ENCODE data around the gene ECHDC3. TPM values are rescaled to one million over a fixed set of nuclear protein-coding genes. Genes with fewer than 3 reads are reported as not detected.
A peak's percentile ranks its signal among the peaks of the same experiment; 100 is the strongest.

ECHDC3 gene
- total RNA-seq, 2 experiments from 2014 or later: 1.9 to 2.0 TPM

GRCh38 chr10:11755512-11756263 lies 13.5 kb downstream of the ECHDC3 start:
- DNase-seq: no peak
- Mint-ChIP-seq H3K27me3 (no peaks in the 10 kb centered on the region), H3K36me3 (no peaks in the 10 kb centered on the region), H3K9me3 (no peaks in the 10 kb centered on the region), H3K4me3 (no peak overlapping the region), H3K4me1 (peaks cover 6% of the 10 kb centered on the region), H3K27ac (no peak overlapping the region)

- Mint-ChIP-seq H3K4me3 (no peak overlapping the region), H3K36me3 (no peaks in the 10 kb centered on the region), H3K9me3 (peaks cover 1% of the 10 kb centered on the region), H3K27ac (no peak overlapping the region), H3K27me3 (peaks cover 1% of the 10 kb centered on the region), H3K4me1 (peaks cover 6% of the 10 kb centered on the region)
- DNase-seq: no peak
Observed at GRCh38 chr10:11756766-11757315, 14.7 kb downstream of the ECHDC3 start.

- peaks cover 6% of the 10 kb centered on the region for H3K4me1 Mint-ChIP-seq
Observed at GRCh38 chr10:11757454-11757820, 15.3 kb downstream of the ECHDC3 start.

GRCh38 chr10:11757821-11758463 lies 15.8 kb downstream of the ECHDC3 start:
- Mint-ChIP-seq H3K27ac (no peak overlapping the region), H3K27me3 (peaks cover 4% of the 10 kb centered on the region), H3K4me1 (peaks cover 6% of the 10 kb centered on the region)

More at GRCh38 chr10:11757454-11757820, 15.3 kb downstream of the ECHDC3 start:
- peaks cover 1% of the 10 kb centered on the region for H3K9me3 Mint-ChIP-seq
- H3K27me3 Mint-ChIP-seq: peaks cover 4% of the 10 kb centered on the region
- no peaks in the 10 kb centered on the region for H3K36me3 Mint-ChIP-seq
- H3K4me3 Mint-ChIP-seq: no peak overlapping the region
- no peak overlapping the region for H3K27ac Mint-ChIP-seq
- DNase-seq: no peak

GRCh38 chr10:11758527-11759236 lies 16.5 kb downstream of the ECHDC3 start:
- Mint-ChIP-seq H3K36me3 (no peaks in the 10 kb centered on the region), H3K27ac (no peak overlapping the region), H3K9me3 (peaks cover 1% of the 10 kb centered on the region), H3K27me3 (peaks cover 4% of the 10 kb centered on the region), H3K4me1 (peaks cover 6% of the 10 kb centered on the region), H3K4me3 (no peak overlapping the region)
- no peak for DNase-seq

More at GRCh38 chr10:11757821-11758463, 15.8 kb downstream of the ECHDC3 start:
- H3K9me3 Mint-ChIP-seq: peaks cover 1% of the 10 kb centered on the region
- H3K36me3 Mint-ChIP-seq: no peaks in the 10 kb centered on the region
- H3K4me3 Mint-ChIP-seq: no peak overlapping the region
- peak; percentile 81 for DNase-seq

- no peaks in the 10 kb centered on the region for H3K36me3 Mint-ChIP-seq
- peaks cover 4% of the 10 kb centered on the region for H3K27me3 Mint-ChIP-seq
- H3K27ac Mint-ChIP-seq: no peak overlapping the region
- peaks cover 1% of the 10 kb centered on the region for H3K9me3 Mint-ChIP-seq
- H3K4me3 Mint-ChIP-seq: no peak overlapping the region
- DNase-seq: no peak
- peaks cover 6% of the 10 kb centered on the region for H3K4me1 Mint-ChIP-seq
Observed at GRCh38 chr10:11759347-11759746, 17.2 kb downstream of the ECHDC3 start.

GRCh38 chr10:11760151-11760550 lies 18.0 kb downstream of the ECHDC3 start:
- Mint-ChIP-seq H3K27me3 (peaks cover 4% of the 10 kb centered on the region), H3K9me3 (peaks cover 1% of the 10 kb centered on the region), H3K4me3 (no peak overlapping the region), H3K36me3 (no peaks in the 10 kb centered on the region), H3K4me1 (peaks cover 6% of the 10 kb centered on the region), H3K27ac (no peak overlapping the region)
- no peak for DNase-seq

- Mint-ChIP-seq H3K36me3 (no peaks in the 10 kb centered on the region), H3K4me3 (no peak overlapping the region), H3K4me1 (peaks cover 6% of the 10 kb centered on the region), H3K27ac (no peak overlapping the region), H3K27me3 (peaks cover 4% of the 10 kb centered on the region), H3K9me3 (peaks cover 1% of the 10 kb centered on the region)
- no peak for DNase-seq
Observed at GRCh38 chr10:11760861-11761260, 18.7 kb downstream of the ECHDC3 start.

- H3K9me3 Mint-ChIP-seq: peaks cover 1% of the 10 kb centered on the region
- H3K27me3 Mint-ChIP-seq: peaks cover 4% of the 10 kb centered on the region
- no peaks in the 10 kb centered on the region for H3K36me3 Mint-ChIP-seq
Observed at GRCh38 chr10:11761431-11761830, 19.2 kb downstream of the ECHDC3 start.

GRCh38 chr10:11762706-11763500 lies 20.7 kb downstream of the ECHDC3 start:
- peaks cover 4% of the 10 kb centered on the region for H3K27me3 Mint-ChIP-seq
- peaks cover 1% of the 10 kb centered on the region for H3K4me1 Mint-ChIP-seq
- DNase-seq: no peak
- no peaks in the 10 kb centered on the region for H3K36me3 Mint-ChIP-seq
- no peak overlapping the region for H3K4me3 Mint-ChIP-seq
- no peak overlapping the region for H3K27ac Mint-ChIP-seq
- H3K9me3 Mint-ChIP-seq: peaks cover 1% of the 10 kb centered on the region

More at GRCh38 chr10:11761431-11761830, 19.2 kb downstream of the ECHDC3 start:
- DNase-seq: no peak
- Mint-ChIP-seq H3K27ac (no peak overlapping the region), H3K4me3 (no peak overlapping the region), H3K4me1 (peaks cover 6% of the 10 kb centered on the region)

- H3K27me3 Mint-ChIP-seq: peaks cover 4% of the 10 kb centered on the region
- H3K4me3 Mint-ChIP-seq: no peak overlapping the region
- H3K4me1 Mint-ChIP-seq: no peaks in the 10 kb centered on the region
- no peak for DNase-seq
- no peak overlapping the region for H3K27ac Mint-ChIP-seq
- H3K9me3 Mint-ChIP-seq: peaks cover 1% of the 10 kb centered on the region
- H3K36me3 Mint-ChIP-seq: no peaks in the 10 kb centered on the region
Observed at GRCh38 chr10:11763501-11763861, 21.3 kb downstream of the ECHDC3 start.

GRCh38 chr10:11765141-11765540 lies 23.0 kb downstream of the ECHDC3 start:
- no peaks in the 10 kb centered on the region for H3K4me1 Mint-ChIP-seq
- peaks cover 4% of the 10 kb centered on the region for H3K27me3 Mint-ChIP-seq
- no peak overlapping the region for H3K27ac Mint-ChIP-seq
- DNase-seq: no peak
- H3K36me3 Mint-ChIP-seq: no peaks in the 10 kb centered on the region
- no peak overlapping the region for H3K4me3 Mint-ChIP-seq
- H3K9me3 Mint-ChIP-seq: peaks cover 1% of the 10 kb centered on the region

- Mint-ChIP-seq H3K4me1 (no peaks in the 10 kb centered on the region), H3K27ac (no peak overlapping the region), H3K27me3 (no peaks in the 10 kb centered on the region), H3K9me3 (no peaks in the 10 kb centered on the region), H3K4me3 (no peak overlapping the region), H3K36me3 (no peaks in the 10 kb centered on the region)
- no peak for DNase-seq
Observed at GRCh38 chr10:11772575-11773288, 30.6 kb downstream of the ECHDC3 start.
